Thoracic aorta (tissue), 2 donors: ENCODE results near the gene COMMD9. TPM values are rescaled to one million over a fixed set of nuclear protein-coding genes. Genes with fewer than 3 reads are reported as not detected.

Source experiments
- ATAC-seq: fragments of 150-250 bp; one replicate; pipeline ENCODE4 v1.8.0; 2017; ENCODE audit warnings: low read depth; ENCODE audit not compliant: insufficient number of reproducible peaks, low FRiP score
- DNase-seq: peaks from one replicate; pipeline ENCODE4 v3.0.0-alpha.2; 2020; ENCODE audit warnings: low spot score
- H3K27ac ChIP-seq, 2 donors: fragments of 200-600 bp; sonication (generic); 1 replicate in 1 of 2; 2 replicates in 1 of 2; pipeline ENCODE4 v1.5.1; 2016; ENCODE audit warnings: mild to moderate bottlenecking in 2 of 2, moderate library complexity in 2 of 2
- H3K27me3 ChIP-seq: fragments of 200-600 bp; sonication (generic); replicated peaks from 2 replicates; pipeline ENCODE4 v1.6.0; 2016; ENCODE audit warnings: mild to moderate bottlenecking; ENCODE audit not compliant: insufficient read depth
- H3K36me3 ChIP-seq: fragments of 200-600 bp; sonication (generic); one replicate; pipeline ENCODE4 v1.5.1; 2016
- H3K4me1 ChIP-seq, 2 donors: fragments of 200-600 bp; sonication (generic); 1 replicate in 1 of 2; 2 replicates in 1 of 2; pipeline versions ENCODE4 v1.5.1 to v1.6.0; 2016; ENCODE audit warnings: low read depth in 2 of 2, mild to moderate bottlenecking in 1 of 2; ENCODE audit not compliant: control insufficient read depth in 1 of 2
- H3K4me3 ChIP-seq: fragments of 200-600 bp; sonication (generic); 2 replicates; pipeline ENCODE4 v1.5.1; 2016; ENCODE audit warnings: mild to moderate bottlenecking
- H3K9me3 ChIP-seq: fragments of 200-600 bp; sonication (generic); 2 replicates; pipeline ENCODE4 v1.5.1; 2016
- total RNA-seq, 2 donors: library from RNA; depleted of rRNA; stranded (reverse); fragments of >200 nt; gene quantifications; one replicate each; pipeline versions ENCODE4 v1.1.0 to v1.2.3, GENCODE V29; 2016
- TF ChIP-seq, protein P1 (sequence below): fragments of 200-600 bp; sonication (generic); IDR thresholded peaks from one replicate; pipeline ENCODE4 v1.5.1; 2019; ENCODE audit warnings: antibody characterized with exemption

COMMD9 gene
- total RNA-seq, 2 donors from 2014 or later, result 27.5 to 42.1 TPM

- Histone ChIP-seq H3K27me3 (no peaks in the 10 kb centered on the region), H3K9me3 (no peaks in the 10 kb centered on the region), H3K27ac (no peak overlapping the region), H3K4me1 (no peaks in the 10 kb centered on the region), H3K4me3 (no peak overlapping the region), H3K36me3 (no peaks in the 10 kb centered on the region)
- ATAC-seq (no peak), DNase-seq (no peak)
- TF ChIP-seq, protein P1, sequence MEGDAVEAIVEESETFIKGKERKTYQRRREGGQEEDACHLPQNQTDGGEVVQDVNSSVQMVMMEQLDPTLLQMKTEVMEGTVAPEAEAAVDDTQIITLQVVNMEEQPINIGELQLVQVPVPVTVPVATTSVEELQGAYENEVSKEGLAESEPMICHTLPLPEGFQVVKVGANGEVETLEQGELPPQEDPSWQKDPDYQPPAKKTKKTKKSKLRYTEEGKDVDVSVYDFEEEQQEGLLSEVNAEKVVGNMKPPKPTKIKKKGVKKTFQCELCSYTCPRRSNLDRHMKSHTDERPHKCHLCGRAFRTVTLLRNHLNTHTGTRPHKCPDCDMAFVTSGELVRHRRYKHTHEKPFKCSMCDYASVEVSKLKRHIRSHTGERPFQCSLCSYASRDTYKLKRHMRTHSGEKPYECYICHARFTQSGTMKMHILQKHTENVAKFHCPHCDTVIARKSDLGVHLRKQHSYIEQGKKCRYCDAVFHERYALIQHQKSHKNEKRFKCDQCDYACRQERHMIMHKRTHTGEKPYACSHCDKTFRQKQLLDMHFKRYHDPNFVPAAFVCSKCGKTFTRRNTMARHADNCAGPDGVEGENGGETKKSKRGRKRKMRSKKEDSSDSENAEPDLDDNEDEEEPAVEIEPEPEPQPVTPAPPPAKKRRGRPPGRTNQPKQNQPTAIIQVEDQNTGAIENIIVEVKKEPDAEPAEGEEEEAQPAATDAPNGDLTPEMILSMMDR, result no peak
These were observed 36.0 kb downstream of the COMMD9 start for GRCh38 chr11:36253238-36253637.

- Histone ChIP-seq H3K27me3 (no peaks in the 10 kb centered on the region), H3K4me3 (no peak overlapping the region), H3K36me3 (no peaks in the 10 kb centered on the region), H3K4me1 (no peaks in the 10 kb centered on the region), H3K27ac (no peak overlapping the region), H3K9me3 (no peaks in the 10 kb centered on the region)
- no peak for ATAC-seq
- DNase-seq, result no peak
- TF ChIP-seq, protein P1, result no peak
These were observed 37.4 kb downstream of the COMMD9 start for GRCh38 chr11:36251823-36252222.

DNA sequence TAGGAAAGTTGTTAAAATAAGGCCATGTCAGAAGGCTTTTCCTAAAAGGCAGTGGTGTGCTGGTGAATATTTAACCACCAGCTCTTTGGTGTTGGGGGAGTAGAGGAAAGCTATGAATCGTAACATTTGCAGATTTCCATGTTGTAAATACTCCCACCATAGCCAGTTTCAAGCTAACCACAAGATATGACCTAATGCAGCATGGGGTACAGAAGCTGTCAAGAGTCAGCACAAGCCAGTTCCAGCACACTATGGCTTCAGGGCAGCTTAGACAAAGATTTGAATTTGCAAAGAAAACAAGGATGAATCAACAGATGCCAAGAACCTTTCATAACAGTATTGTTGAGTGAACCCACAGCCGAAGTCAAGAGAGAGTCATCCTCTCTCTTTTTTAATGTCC lies 40.0 kb downstream of the COMMD9 start:
- TF ChIP-seq, protein P1, result no peak
- no peak overlapping the region for H3K4me3 ChIP-seq
- H3K36me3 ChIP-seq, result no peaks in the 10 kb centered on the region
- no peak for ATAC-seq
- no peaks in the 10 kb centered on the region for H3K9me3 ChIP-seq
- no peak overlapping the region for H3K27ac ChIP-seq
- DNase-seq, result no peak
- H3K4me1 ChIP-seq, result no peaks in the 10 kb centered on the region
- no peaks in the 10 kb centered on the region for H3K27me3 ChIP-seq

- ATAC-seq (no peak), DNase-seq (no peak)
- Histone ChIP-seq H3K9me3 (no peaks in the 10 kb centered on the region), H3K4me1 (no peaks in the 10 kb centered on the region), H3K27me3 (no peaks in the 10 kb centered on the region), H3K36me3 (no peaks in the 10 kb centered on the region), H3K27ac (no peak overlapping the region), H3K4me3 (no peak overlapping the region)
- TF ChIP-seq, protein P1, result no peak
These were observed 40.8 kb downstream of the COMMD9 start for GRCh38 chr11:36248436-36248835.

GRCh38 chr11:36247493-36247892 lies 41.7 kb downstream of the COMMD9 start:
- Histone ChIP-seq H3K9me3 (no peaks in the 10 kb centered on the region), H3K27ac (no peak overlapping the region), H3K4me3 (no peak overlapping the region), H3K36me3 (no peaks in the 10 kb centered on the region), H3K4me1 (no peaks in the 10 kb centered on the region), H3K27me3 (no peaks in the 10 kb centered on the region)
- no peak for ATAC-seq
- TF ChIP-seq, protein P1, result no peak
- DNase-seq, result no peak
